HUES48 (cell line): ENCODE data around the gene LAIR1.
A peak's percentile ranks its signal among the peaks of the same experiment; 100 is the strongest.
"Not testable (repeated sequence)": the region's sequence is repeated elsewhere in the genome, so short reads cannot be mapped to it uniquely, and the experiment has no call there.

Experiments used
- H3K27ac ChIP-seq: one replicate; pipeline ENCODE4 v1.7.0; 2013; ENCODE audit warnings: low read depth, low read length, inconsistent platforms
- H3K27me3 ChIP-seq: 2 replicates; pipeline ENCODE4 v1.6.1; 2013; ENCODE audit warnings: mild to moderate bottlenecking, low read length; ENCODE audit not compliant: control insufficient read depth, insufficient read depth
- H3K36me3 ChIP-seq: 2 replicates; pipeline ENCODE4 v1.6.1; 2013; ENCODE audit warnings: low read length; ENCODE audit not compliant: control insufficient read depth, insufficient read depth
- H3K4me1 ChIP-seq: 2 replicates; pipeline ENCODE4 v1.6.1; 2013; ENCODE audit warnings: mild to moderate bottlenecking, low read length; ENCODE audit not compliant: control insufficient read depth, insufficient read depth
- H3K4me3 ChIP-seq: 2 replicates; pipeline ENCODE4 v1.5.1; 2013; ENCODE audit warnings: mild to moderate bottlenecking, low read depth, low read length
- H3K9ac ChIP-seq: 2 replicates; pipeline ENCODE4 v1.6.1; 2013; ENCODE audit warnings: mild to moderate bottlenecking, low read depth, low read length, moderate library complexity
- H3K9me3 ChIP-seq: 2 replicates; pipeline ENCODE4 v1.6.1; 2013; ENCODE audit warnings: low read length; ENCODE audit not compliant: control insufficient read depth, insufficient read depth

The LAIR1 gene

DNA sequence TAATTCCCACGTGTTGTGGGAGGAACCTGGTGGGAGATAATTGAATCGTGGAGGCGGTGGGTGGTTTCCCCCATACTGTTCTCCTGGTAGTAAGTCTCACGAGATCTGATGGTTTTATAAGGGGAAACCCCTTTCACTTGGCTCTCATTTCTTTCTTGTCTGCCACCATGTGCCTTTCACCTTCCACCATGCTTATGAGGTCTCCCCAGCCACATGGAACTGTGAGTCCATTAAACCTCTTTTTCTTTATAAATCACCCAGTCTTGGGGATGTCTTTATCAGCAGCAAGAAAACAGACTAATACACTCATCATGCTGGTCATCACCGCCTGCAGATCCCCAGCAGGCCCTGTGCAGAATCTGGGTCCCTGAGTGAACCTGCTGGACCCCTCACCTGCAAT lies 36.0 kb downstream of the LAIR1 start:
- not testable (repeated sequence) for H3K9me3 ChIP-seq, H3K9ac ChIP-seq, H3K27me3 ChIP-seq, H3K36me3 ChIP-seq, H3K27ac ChIP-seq, H3K4me3 ChIP-seq
- H3K4me1 ChIP-seq, result peaks cover 18% of the 10 kb centered on the region

DNA sequence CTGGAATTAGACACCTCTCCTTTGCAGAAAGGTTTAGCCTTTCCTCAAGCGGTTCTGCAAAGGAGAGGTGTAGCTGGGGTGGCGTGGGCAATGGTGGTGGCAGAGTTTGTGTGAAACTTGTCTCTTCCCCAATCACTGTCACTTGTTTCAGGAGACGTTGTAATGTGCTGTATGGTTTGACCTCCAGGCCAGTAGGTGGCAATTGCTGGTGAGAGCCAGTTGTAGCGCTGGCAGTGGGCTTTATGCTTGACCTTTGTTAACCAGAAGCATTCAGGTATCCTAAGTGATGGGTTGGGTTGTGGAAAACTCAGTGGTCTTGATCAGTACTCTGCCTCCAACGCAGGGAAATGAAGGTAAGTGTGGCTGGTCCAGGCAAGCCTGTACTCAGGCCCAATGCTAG lies 39.1 kb downstream of the LAIR1 start:
- Histone ChIP-seq H3K27ac (no peak overlapping the region), H3K4me3 (no peak overlapping the region), H3K27me3 (no peaks in the 10 kb centered on the region), H3K9me3 (peaks cover 4% of the 10 kb centered on the region; the same call in 1 of the 2 replicates), H3K9ac (no peak overlapping the region), H3K36me3 (no peaks in the 10 kb centered on the region), H3K4me1 (peaks cover 20% of the 10 kb centered on the region)

GRCh38 chr19:54325194-54325621 lies 39.5 kb downstream of the LAIR1 start:
- Histone ChIP-seq H3K4me1 (peaks cover 20% of the 10 kb centered on the region), H3K9me3 (peaks cover 4% of the 10 kb centered on the region; the same call in 1 of the 2 replicates), H3K9ac (no peak overlapping the region), H3K27ac (peak overlapping the region; percentile 83), H3K27me3 (no peaks in the 10 kb centered on the region), H3K36me3 (no peaks in the 10 kb centered on the region), H3K4me3 (no peak overlapping the region)

- Histone ChIP-seq H3K4me3 (peak overlapping the region; percentile 32; the same call in 1 of the 2 replicates), H3K4me1 (peaks cover 20% of the 10 kb centered on the region), H3K36me3 (no peaks in the 10 kb centered on the region), H3K9me3 (peaks cover 4% of the 10 kb centered on the region; the same call in 1 of the 2 replicates), H3K27ac (peak overlapping the region; percentile 83), H3K27me3 (no peaks in the 10 kb centered on the region), H3K9ac (no peak overlapping the region)
Observed at GRCh38 chr19:54324071-54324470, 40.7 kb downstream of the LAIR1 start.

GRCh38 chr19:54322934-54323333 lies 41.8 kb downstream of the LAIR1 start:
- H3K4me3 ChIP-seq, H3K9me3 ChIP-seq, H3K36me3 ChIP-seq, H3K27ac ChIP-seq, H3K27me3 ChIP-seq, H3K9ac ChIP-seq: not testable (repeated sequence)
- H3K4me1 ChIP-seq, result peaks cover 20% of the 10 kb centered on the region

- H3K27ac ChIP-seq, H3K36me3 ChIP-seq, H3K27me3 ChIP-seq, H3K4me3 ChIP-seq, H3K9me3 ChIP-seq, H3K9ac ChIP-seq: not testable (repeated sequence)
- peaks cover 20% of the 10 kb centered on the region for H3K4me1 ChIP-seq
Observed at GRCh38 chr19:54322295-54322694, 42.4 kb downstream of the LAIR1 start.

- Histone ChIP-seq H3K9me3 (peaks cover 4% of the 10 kb centered on the region; the same call in 1 of the 2 replicates), H3K36me3 (no peaks in the 10 kb centered on the region), H3K9ac (no peak overlapping the region), H3K4me3 (no peak overlapping the region), H3K27ac (no peak overlapping the region), H3K4me1 (peaks cover 15% of the 10 kb centered on the region), H3K27me3 (no peaks in the 10 kb centered on the region)
Observed at GRCh38 chr19:54319892-54320670, 44.6 kb downstream of the LAIR1 start.

DNA sequence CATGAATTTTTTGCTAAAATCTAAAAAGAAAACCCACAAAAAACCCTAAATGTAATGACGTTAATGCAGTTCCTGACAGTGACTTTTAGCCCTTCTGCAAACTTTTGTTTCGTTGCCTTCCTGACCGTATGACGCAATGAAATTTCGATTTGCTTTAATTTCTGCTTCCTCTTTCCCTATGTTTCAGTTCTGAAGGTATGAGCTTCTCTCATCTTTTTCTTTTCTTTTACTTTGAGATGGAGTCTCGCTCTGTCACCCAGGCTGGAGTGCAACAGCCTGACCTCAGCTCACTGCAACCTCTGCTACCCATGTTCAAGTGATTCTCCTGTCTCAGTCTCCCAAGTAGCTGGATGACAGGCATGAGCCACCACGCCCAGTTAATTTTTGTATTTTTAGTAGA lies 45.7 kb downstream of the LAIR1 start:
- Histone ChIP-seq H3K27ac (no peak overlapping the region), H3K36me3 (no peaks in the 10 kb centered on the region), H3K4me1 (peaks cover 5% of the 10 kb centered on the region; the same call in 1 of the 2 replicates), H3K4me3 (no peak overlapping the region), H3K9me3 (peaks cover 4% of the 10 kb centered on the region; the same call in 1 of the 2 replicates), H3K27me3 (no peaks in the 10 kb centered on the region), H3K9ac (no peak overlapping the region)

DNA sequence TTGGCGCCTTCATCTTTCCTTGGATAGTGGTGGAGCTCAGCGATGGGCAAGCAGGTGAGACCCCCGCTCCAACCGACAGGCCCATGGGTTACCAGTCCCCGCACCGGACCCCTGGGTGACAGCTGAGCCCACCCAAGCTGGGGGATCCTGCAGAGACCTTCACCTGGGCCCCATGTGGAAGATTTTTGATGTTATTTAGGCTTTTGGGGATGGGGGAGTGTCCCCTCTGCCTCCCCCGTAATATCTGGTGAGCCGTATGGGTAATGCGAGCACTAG lies 46.8 kb downstream of the LAIR1 start:
- Histone ChIP-seq H3K27me3 (no peaks in the 10 kb centered on the region), H3K27ac (no peak overlapping the region), H3K9me3 (peaks cover 4% of the 10 kb centered on the region; the same call in 1 of the 2 replicates)

DNA sequence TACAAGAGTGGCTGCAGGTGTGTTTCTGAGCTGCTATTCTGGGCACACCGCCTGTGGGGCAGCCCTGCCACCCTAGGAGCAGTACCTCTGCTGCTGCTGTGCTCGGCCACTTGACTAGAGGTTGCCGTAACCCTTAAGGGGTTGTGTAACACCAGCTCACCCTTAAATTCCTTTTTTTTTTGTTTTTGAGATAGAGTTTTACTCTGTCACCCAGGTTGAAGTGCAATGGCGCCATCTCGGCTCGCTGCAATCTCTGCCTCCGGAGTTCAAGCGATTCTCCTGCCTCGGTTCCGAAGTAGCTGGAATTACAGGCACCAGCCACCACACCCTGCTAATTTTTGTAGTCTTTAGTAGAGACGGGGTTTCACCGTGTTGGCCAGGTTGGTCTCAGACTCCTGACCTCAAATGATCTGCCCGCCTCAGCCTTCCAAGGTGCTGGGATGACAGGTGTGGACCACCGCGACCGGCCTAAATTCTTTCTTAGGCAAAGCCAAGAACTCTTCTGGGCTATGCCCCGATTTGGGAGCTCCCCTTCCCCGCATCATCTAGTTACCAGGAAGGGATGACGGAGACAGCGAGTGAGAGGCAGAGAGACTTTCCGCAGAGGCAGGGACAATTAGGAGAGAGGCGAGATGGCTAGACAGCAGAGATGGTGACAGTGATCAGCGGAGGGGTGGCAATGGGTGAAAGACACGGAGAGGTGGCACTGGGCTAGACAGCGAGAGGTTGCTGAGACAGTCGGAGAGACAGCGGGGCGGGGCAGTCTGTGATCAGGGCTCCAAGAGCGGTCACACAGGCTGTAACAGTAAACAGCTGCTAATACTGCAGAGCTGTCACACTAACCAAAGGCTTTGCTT lies 47.4 kb downstream of the LAIR1 start:
- Histone ChIP-seq H3K27ac (no peak overlapping the region), H3K36me3 (no peaks in the 10 kb centered on the region), H3K4me3 (no peak overlapping the region), H3K4me1 (no peaks in the 10 kb centered on the region), H3K9me3 (peaks cover 4% of the 10 kb centered on the region; the same call in 1 of the 2 replicates), H3K9ac (peak overlapping the region; percentile 80), H3K27me3 (no peaks in the 10 kb centered on the region)

More for the DNA sequence above, 46.8 kb downstream of the LAIR1 start:
- H3K9ac ChIP-seq, result no peak overlapping the region
- no peaks in the 10 kb centered on the region for H3K4me1 ChIP-seq
- H3K4me3 ChIP-seq, result no peak overlapping the region
- H3K36me3 ChIP-seq, result no peaks in the 10 kb centered on the region

DNA sequence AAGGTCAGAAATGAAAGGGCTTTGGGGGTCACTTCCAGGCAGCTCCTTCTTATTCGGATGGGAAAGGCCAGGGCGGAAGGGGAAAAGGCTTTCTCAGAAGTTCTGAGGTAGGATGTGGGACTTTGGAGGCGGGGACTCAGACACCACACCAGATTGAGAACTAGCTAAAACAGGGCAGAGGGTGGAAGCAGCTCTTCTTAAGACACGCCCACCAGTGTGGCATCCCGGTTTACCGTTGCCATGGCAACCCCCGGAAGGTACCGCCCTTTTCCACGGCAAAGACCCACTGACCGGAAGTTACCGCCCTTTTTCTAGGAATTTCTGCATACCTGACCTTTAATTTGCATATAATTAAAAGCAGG lies 48.0 kb downstream of the LAIR1 start:
- Histone ChIP-seq H3K9me3 (no peaks in the 10 kb centered on the region), H3K27ac (no peak overlapping the region), H3K9ac (peak overlapping the region; percentile 80), H3K27me3 (no peaks in the 10 kb centered on the region), H3K4me1 (no peaks in the 10 kb centered on the region), H3K4me3 (no peak overlapping the region), H3K36me3 (no peaks in the 10 kb centered on the region)
